Endothelial cell of umbilical vein (primary cell): Measurements from ENCODE around the gene DCUN1D5. TPM values are rescaled to one million over a fixed set of nuclear protein-coding genes. Genes with fewer than 3 reads are reported as not detected.

Experiments used
- Bru-seq: library from RNA; stranded (reverse); fragments of 400-500 nt; gene quantifications from one replicate; lab custom pipeline; 2021; lab: Mats Ljungman, UMichigan
- BruChase-seq, 2 experiments: library from RNA; stranded (reverse); fragments of 400-500 nt; gene quantifications; one replicate each; lab custom pipeline; 2021; lab: Mats Ljungman, UMichigan
- BruUV-seq: library from RNA; stranded (reverse); fragments of 400-500 nt; replicated peaks from 2 replicates; lab custom pipeline; 2021; lab: Mats Ljungman, UMichigan
- CTCF ChIA-PET: fragments of 300-600, 350-600 bp; sonication (Branson Sonifier 250); formaldehyde crosslinking; loops from one replicate; lab custom pipeline; 2021; ENCODE audit warnings: antibody characterized with exemption, inconsistent platforms; lab: Charles Lee
- POLR2A ChIA-PET: fragments of 300-600, 350-600 bp; sonication (Branson Sonifier 250); formaldehyde crosslinking; loops from one replicate; lab custom pipeline; 2021; ENCODE audit warnings: antibody characterized with exemption, inconsistent platforms; lab: Charles Lee
- DNase-seq: peaks from one replicate; pipeline ENCODE4 v3.0.0-alpha.2; 2011; ENCODE audit warnings: low read depth, low spot score
- FAIRE-seq: peaks from 2 replicates; lab custom pipeline; 2011; peaks lifted over from hg19 to GRCh38; lab: Jason Lieb, UNC
- H2AFZ ChIP-seq: 2 replicates; pipeline ENCODE4 v1.6.0; 2012; ENCODE audit warnings: low read depth, low read length, control low read depth, inconsistent platforms
- H3K27ac ChIP-seq: 2 replicates; pipeline ENCODE4 v1.5.1; 2011; ENCODE audit warnings: low read depth, mild to moderate bottlenecking, control low read depth, low read length, moderate library complexity; ENCODE audit not compliant: insufficient read depth
- H3K27me3 ChIP-seq, 2 experiments: 2 replicates each; pipeline versions ENCODE4 v1.6.0 to v1.6.1; 2011; ENCODE audit warnings: low read length in 2 of 2, mixed read lengths in 1 of 2; ENCODE audit not compliant: control insufficient read depth in 2 of 2, insufficient read depth in 2 of 2
- H3K36me3 ChIP-seq, 2 experiments: 2 replicates in 1 of 2; 3 replicates in 1 of 2; pipeline ENCODE4 v1.5.1; 2011; ENCODE audit warnings: low read length in 2 of 2, mild to moderate bottlenecking in 1 of 2, moderate library complexity in 1 of 2; ENCODE audit not compliant: control insufficient read depth in 2 of 2, insufficient read depth in 2 of 2; ENCODE audit errors: extremely low read depth in 1 of 2
- H3K4me1 ChIP-seq: 3 replicates; pipeline ENCODE4 v1.5.1; 2011; ENCODE audit warnings: mild to moderate bottlenecking, low read length; ENCODE audit not compliant: control insufficient read depth, insufficient read depth; ENCODE audit errors: extremely low read depth
- H3K4me2 ChIP-seq: 2 replicates; pipeline ENCODE4 v1.6.1; 2011; ENCODE audit warnings: low read length, control low read depth, mixed read lengths; ENCODE audit not compliant: insufficient read depth
- H3K4me3 ChIP-seq, 3 experiments: fragments of 200-600 bp in 1 of 3; sonication (generic), shearing (Covaris generic) in 1 of 3; replicated peaks in 1 of 3; 2 replicates each; pipeline ENCODE4 v1.5.1; 2011 to 2016; ENCODE audit warnings: control low read depth in 3 of 3, low read length in 3 of 3, mild to moderate bottlenecking in 2 of 3, inconsistent platforms in 1 of 3, low read depth in 1 of 3, moderate library complexity in 1 of 3; ENCODE audit not compliant: insufficient read depth in 1 of 3
- H3K79me2 ChIP-seq: 2 replicates; pipeline ENCODE4 v1.6.0; 2012; ENCODE audit warnings: low read length, inconsistent platforms; ENCODE audit not compliant: control insufficient read depth, insufficient read depth
- H3K9ac ChIP-seq: replicated peaks from 2 replicates; pipeline ENCODE3; 2011; ENCODE audit warnings: low read length, control low read depth; ENCODE audit not compliant: insufficient read depth; ENCODE audit errors: extremely low read depth
- H3K9me1 ChIP-seq: replicated peaks from 3 replicates; pipeline ENCODE4 v1.6.0; 2011; ENCODE audit warnings: mild to moderate bottlenecking, low read length; ENCODE audit not compliant: control insufficient read depth, insufficient read depth; ENCODE audit errors: extremely low read depth
- H3K9me3 ChIP-seq: replicated peaks from 2 replicates; pipeline ENCODE4 v1.5.1; 2012; ENCODE audit warnings: low read length, inconsistent platforms; ENCODE audit not compliant: control insufficient read depth, insufficient read depth
- H4K20me1 ChIP-seq: replicated peaks from 2 replicates; pipeline ENCODE3; 2011; ENCODE audit warnings: mild to moderate bottlenecking, low read length; ENCODE audit not compliant: control insufficient read depth, insufficient read depth; ENCODE audit errors: extremely low read depth
- CTCF ChIP-seq, 2 donors: IDR thresholded peaks; 1 replicate in 1 of 2; 2 replicates in 1 of 2; pipeline ENCODE4 v1.5.1; 2011; ENCODE audit warnings: low read length in 2 of 2, mild to moderate bottlenecking in 2 of 2, moderate library complexity in 2 of 2, control low read depth in 1 of 2, inconsistent platforms in 1 of 2, low read depth in 1 of 2; ENCODE audit not compliant: insufficient read depth in 1 of 2; ENCODE audit errors: extremely low read depth in 1 of 2
- JUN ChIP-seq: IDR thresholded peaks from 2 replicates; pipeline ENCODE4 v1.6.1; 2011; ENCODE audit warnings: borderline replicate concordance, low read depth; ENCODE audit not compliant: insufficient read length, insufficient read depth
- MAX ChIP-seq: IDR thresholded peaks from 2 replicates; pipeline ENCODE4 v1.6.1; 2011; ENCODE audit not compliant: insufficient read depth, insufficient read length
- POLR2A ChIP-seq: IDR thresholded peaks from 2 replicates; pipeline ENCODE4 v1.6.1; 2012; ENCODE audit warnings: low read depth, mild to moderate bottlenecking, control low read depth, low read length
- POLR2AphosphoS5 ChIP-seq: IDR thresholded peaks from 2 replicates; pipeline ENCODE4 v1.6.1; 2012; ENCODE audit warnings: low read depth, mild to moderate bottlenecking, control low read depth, low read length, moderate library complexity; ENCODE audit not compliant: insufficient read depth
- dilution Hi-C: fragments of 300-500 bp; cut with MboI; formaldehyde crosslinking; loops from one replicate; pipeline ENCODE4 v1.15.0; 2019; ENCODE audit warnings: low sequenced_read_pairs; ENCODE audit not compliant: extremely low pct_ligation_motif_present
- intact Hi-C: fragments of 100-400 bp; cut with micrococcal nuclease; formaldehyde crosslinking; loops from one replicate; pipeline ENCODE4 v1.10.0; 2022
- long read RNA-seq: library from polyadenylated mRNA; stranded (forward); transcript quantifications from one replicate; pipeline ENCODE4 v2.0.0, GENCODE V29; 2021
- polyA minus RNA-seq, 3 experiments: library from RNA; depleted of rRNA, polyadenylated mRNA; stranded (reverse); fragments of >200 nt; gene quantifications; 1 replicate in 1 of 3; 2 replicates in 2 of 3; pipeline ENCODE4 v1.2.3, GENCODE V29; 2011
- polyA plus RNA-seq, 4 experiments: library from polyadenylated mRNA; depleted of rRNA in 3 of 4; stranded (reverse) in 3 of 4; unstranded in 1 of 4; fragments of >200 nt; gene quantifications; 2 replicates each; pipeline versions ENCODE4 v1.2.1 to v1.2.3, GENCODE V29; 2011 to 2012; ENCODE audit warnings: missing spikeins in 1 of 4
- total RNA-seq: library from RNA; stranded (reverse); gene quantifications from 2 replicates; pipeline ENCODE4 v1.2.3, GENCODE V29; 2021

DCUN1D5 gene
- total RNA-seq (49.8 and 52.9 TPM in 2 replicates), polyA plus RNA-seq (32.8 and 32.9 TPM in 2 replicates), polyA minus RNA-seq (12.4 and 12.5 TPM in 2 replicates), Bru-seq, nascent RNA (percentile 95 among the genes with signal in this experiment), BruChase-seq, experiment 1, labeled RNA remaining after a 6-hour chase (percentile 81 among the genes with signal in this experiment), BruChase-seq, experiment 2, labeled RNA remaining after a 2-hour chase (percentile 94 among the genes with signal in this experiment)
- 40.5 and 45.7 TPM in 2 replicates for polyA plus RNA-seq (2011; cell fraction: cytosol; rRNA removed)
- 19.6 and 25.7 TPM in 2 replicates for polyA plus RNA-seq (2011; cell fraction: nucleus; rRNA removed)
- polyA plus RNA-seq (2012), result 80.7 and 97.5 TPM in 2 replicates
- polyA minus RNA-seq (2011; cell fraction: cytosol; rRNA and poly(A)+ RNA removed), result 27.4 TPM
- polyA minus RNA-seq (2011; cell fraction: nucleus; rRNA and poly(A)+ RNA removed), result 10.6 and 24.5 TPM in 2 replicates
- long read RNA-seq, transcript DCUN1D5-201 (8 exons, 1,337 nt), result major isoform, 214 of 245 reads
- long read RNA-seq, partial matches to known transcripts, result 2 of 245 reads
- long read RNA-seq, other reads (novel, unspliced or antisense), result 25 of 245 reads

GRCh38 chr11:103091801-103092524 lies at the start of gene DCUN1D5:
DCUN1D5 (minus strand) TSS chr11:103092160; CDS start chr11:103091872, 288 bp downstream.
- Histone ChIP-seq H3K36me3 (no peaks in the 10 kb centered on the region), H3K27ac (peak within 1 kb of the TSS; percentile 70), H3K9me3 (no peaks in the 10 kb centered on the region), H2AFZ (peak within 1 kb of the TSS; percentile 90), H3K4me2 (peak within 1 kb of the TSS; percentile 79), H3K4me3 (peak within 1 kb of the TSS; percentile 64 to 94 (median 73)), H3K79me2 (peaks cover 48% of the 10 kb centered on the region), H3K27me3 (peaks cover 0 to 4% of the 10 kb centered on the region in 2 experiments), H3K9me1 (no peaks in the 10 kb centered on the region), H3K9ac (peak within 1 kb of the TSS; percentile 82), H4K20me1 (no peaks in the 10 kb centered on the region), H3K4me1 (peaks cover 22% of the 10 kb centered on the region)
- dilution Hi-C loops (no loop called here), intact Hi-C loops (loop anchor here (1.0 to 5.0 kb wide), 4 partner anchors 17 to 535 kb away; partner anchors contain the start of gene DYNC2H1)
- DNase-seq (peak; percentile 96), FAIRE-seq (peak; percentile 83)
- no peak for TF ChIP-seq CTCF (IDR thresholded peaks at IDR 0.05; ENCODE audit: extremely low read depth in 1 of 2, insufficient read depth in 1 of 2, low read depth in 1 of 2, low read length in 2 of 2)
- no peak for TF ChIP-seq MAX
- TF ChIP-seq JUN, result peak; percentile 31
- peak; percentile 75 for TF ChIP-seq POLR2AphosphoS5
- peak; percentile 97 for TF ChIP-seq POLR2A
- CTCF ChIA-PET, result interaction anchor here (0.7 to 1.5 kb wide), 5 partner anchors 17 to 509 kb away, joined by 3 to 13 read pairs (median 3); partner anchors contain the start of gene DYNC2H1
- BruUV-seq, result TSS peak; percentile 88
- POLR2A ChIA-PET, result interaction anchor here (0.7 to 2.0 kb wide), 3 partner anchors 10 to 17 kb away, joined by 3 to 9 read pairs (median 4); partner anchors contain the start of gene DYNC2H1
